Activated T-helper 17 cell treated with anti-CD3 and anti-CD28 coated beads, Interleukin-2, amount 50 U/mL, for 72 hours (primary cell): Measurements from ENCODE around the gene IL4I1. TPM values are rescaled to one million over a fixed set of nuclear protein-coding genes. Genes with fewer than 3 reads are reported as not detected.
A peak's percentile ranks its signal among the peaks of the same experiment; 100 is the strongest.

Experiments
- ATAC-seq: fragments of 150-1000 bp; cut with Tn5 transposase; replicated peaks from 2 replicates; pipeline ENCODE4 v1.10.0; 2021; ENCODE audit warnings: mild to moderate bottlenecking, moderate library complexity
- H3K27ac Mint-ChIP-seq: one replicate; pipeline ENCODE4 v1.8.0; 2022; ENCODE audit warnings: mixed read lengths
- H3K27me3 Mint-ChIP-seq: one replicate; pipeline ENCODE4 v1.8.0; 2022; ENCODE audit warnings: mixed read lengths
- H3K36me3 Mint-ChIP-seq: one replicate; pipeline ENCODE4 v1.8.0; 2022; ENCODE audit warnings: low read depth, mild to moderate bottlenecking, mixed read lengths
- H3K4me1 Mint-ChIP-seq: one replicate; pipeline ENCODE4 v1.8.0; 2022; ENCODE audit warnings: mixed read lengths
- H3K4me3 Mint-ChIP-seq: one replicate; pipeline ENCODE4 v1.8.0; 2022; ENCODE audit warnings: mild to moderate bottlenecking, mixed read lengths
- H3K9me3 Mint-ChIP-seq: one replicate; pipeline ENCODE4 v1.8.0; 2022; ENCODE audit warnings: mixed read lengths
- total RNA-seq, 2 donors: library from RNA; stranded (reverse); gene quantifications; one replicate each; pipeline ENCODE4 v1.2.3, GENCODE V29; 2022

Gene IL4I1
- total RNA-seq, 2 donors from 2014 or later = 42.0 to 177 TPM

DNA sequence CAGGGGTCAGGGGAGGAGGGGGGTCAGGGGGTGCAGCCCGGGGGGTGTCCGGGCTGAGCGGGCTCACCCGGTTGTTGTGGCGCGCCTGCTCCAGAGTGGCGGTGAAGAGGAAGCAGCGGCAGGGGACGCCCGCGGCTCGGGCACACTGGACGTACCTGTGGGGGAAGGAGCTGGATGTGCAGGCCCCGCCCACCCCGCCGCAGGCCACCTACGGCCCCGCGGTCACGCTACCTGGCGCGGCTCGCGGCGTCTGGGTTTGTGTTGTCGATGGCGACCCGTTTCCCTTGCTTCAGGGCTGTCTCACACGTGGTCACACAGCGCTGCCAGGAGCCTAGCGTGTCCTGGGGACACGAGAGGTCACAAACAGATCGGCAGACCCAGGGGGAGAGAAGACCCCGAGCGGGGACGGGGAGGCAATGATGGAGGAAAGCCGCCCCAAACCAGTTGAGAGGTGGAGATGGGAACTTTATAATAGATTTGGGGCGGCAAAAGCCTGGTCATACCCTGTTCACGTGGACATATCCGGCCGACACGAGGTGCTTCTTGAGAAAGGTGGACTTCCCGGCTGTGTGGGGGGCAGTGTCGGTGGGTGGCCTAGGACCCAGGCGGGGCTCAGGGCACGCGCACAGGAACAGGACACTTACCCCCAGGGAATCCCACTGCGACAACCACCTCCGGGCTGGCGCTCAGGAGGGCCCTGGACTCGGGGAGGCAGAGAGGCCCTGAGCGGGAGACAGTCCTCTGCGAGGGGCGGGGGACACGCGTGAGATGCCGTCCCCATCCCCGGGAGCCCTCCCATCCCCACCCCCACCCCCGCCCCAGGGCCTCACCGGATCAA is 34.9 kb downstream of the IL4I1 start:
- no peak for ATAC-seq
- Mint-ChIP-seq H3K27me3 (no peaks in the 10 kb centered on the region), H3K27ac (no peak overlapping the region), H3K9me3 (no peaks in the 10 kb centered on the region), H3K36me3 (peaks cover 85% of the 10 kb centered on the region), H3K4me1 (peaks cover 16% of the 10 kb centered on the region), H3K4me3 (no peak overlapping the region)

DNA sequence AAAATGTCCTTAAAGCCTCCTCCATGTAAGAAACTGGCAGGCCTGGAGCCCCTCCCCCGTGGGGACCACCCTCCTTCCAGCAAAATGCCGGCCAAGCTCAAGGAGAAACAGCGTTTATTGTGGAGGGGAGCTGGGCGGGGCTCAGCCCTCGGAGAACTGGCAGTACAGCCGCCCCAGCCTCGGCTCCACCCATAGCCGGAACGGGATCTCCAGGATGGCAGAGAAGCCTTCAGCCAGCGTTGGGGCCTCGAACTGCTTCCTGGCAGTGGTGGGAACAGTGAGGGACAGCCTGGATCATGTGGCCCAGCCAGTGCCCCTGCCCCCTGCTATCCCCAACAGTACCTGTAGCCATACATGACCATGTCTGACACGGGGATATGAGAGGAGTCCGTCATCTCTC is 35.6 kb downstream of the IL4I1 start:
- Mint-ChIP-seq H3K9me3 (no peaks in the 10 kb centered on the region), H3K27me3 (no peaks in the 10 kb centered on the region), H3K27ac (no peak overlapping the region), H3K36me3 (peaks cover 83% of the 10 kb centered on the region), H3K4me1 (peaks cover 10% of the 10 kb centered on the region), H3K4me3 (no peak overlapping the region)
- ATAC-seq = no peak

DNA sequence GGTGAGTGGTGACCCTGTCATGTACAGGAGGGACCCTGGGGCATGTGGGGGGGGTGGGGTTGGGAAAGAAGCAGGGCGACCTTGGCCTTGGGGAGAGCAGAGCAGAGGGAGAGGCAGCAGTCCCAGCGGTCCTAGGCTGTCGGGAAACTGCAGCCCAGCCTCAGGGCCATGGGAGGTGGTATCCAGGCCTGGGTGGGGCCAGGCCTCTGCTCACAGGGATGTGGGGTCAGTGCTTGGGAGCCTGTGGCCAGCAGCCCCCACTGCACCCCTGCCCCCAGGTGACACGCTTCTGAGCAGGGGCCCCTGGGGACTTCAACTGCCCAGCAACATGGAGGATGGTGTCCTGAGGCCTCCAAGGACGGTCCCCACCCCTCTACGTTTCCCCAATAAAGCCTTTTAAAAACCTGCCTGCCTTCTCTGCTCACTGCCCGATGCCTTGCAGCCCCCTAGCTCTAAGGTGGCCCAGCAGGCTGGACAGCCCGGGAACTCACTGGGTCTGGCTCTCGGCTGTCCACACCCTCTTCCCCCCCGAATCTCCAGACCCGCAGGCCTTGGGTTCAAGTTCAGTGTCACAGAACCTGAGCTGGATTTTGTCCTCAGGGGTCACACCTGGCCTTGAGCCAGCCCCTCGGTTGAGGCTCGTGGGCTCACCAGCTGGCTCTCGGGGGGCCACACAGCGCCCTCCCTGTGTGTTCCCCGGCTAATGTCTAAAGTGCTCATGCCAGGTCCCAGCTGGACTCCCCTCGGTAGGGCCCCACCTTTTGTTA is 36.2 kb downstream of the IL4I1 start:
- Mint-ChIP-seq H3K27me3 (no peaks in the 10 kb centered on the region), H3K36me3 (peaks cover 83% of the 10 kb centered on the region), H3K27ac (no peak overlapping the region), H3K4me1 (peaks cover 4% of the 10 kb centered on the region), H3K4me3 (no peak overlapping the region), H3K9me3 (no peaks in the 10 kb centered on the region)
- ATAC-seq = no peak

DNA sequence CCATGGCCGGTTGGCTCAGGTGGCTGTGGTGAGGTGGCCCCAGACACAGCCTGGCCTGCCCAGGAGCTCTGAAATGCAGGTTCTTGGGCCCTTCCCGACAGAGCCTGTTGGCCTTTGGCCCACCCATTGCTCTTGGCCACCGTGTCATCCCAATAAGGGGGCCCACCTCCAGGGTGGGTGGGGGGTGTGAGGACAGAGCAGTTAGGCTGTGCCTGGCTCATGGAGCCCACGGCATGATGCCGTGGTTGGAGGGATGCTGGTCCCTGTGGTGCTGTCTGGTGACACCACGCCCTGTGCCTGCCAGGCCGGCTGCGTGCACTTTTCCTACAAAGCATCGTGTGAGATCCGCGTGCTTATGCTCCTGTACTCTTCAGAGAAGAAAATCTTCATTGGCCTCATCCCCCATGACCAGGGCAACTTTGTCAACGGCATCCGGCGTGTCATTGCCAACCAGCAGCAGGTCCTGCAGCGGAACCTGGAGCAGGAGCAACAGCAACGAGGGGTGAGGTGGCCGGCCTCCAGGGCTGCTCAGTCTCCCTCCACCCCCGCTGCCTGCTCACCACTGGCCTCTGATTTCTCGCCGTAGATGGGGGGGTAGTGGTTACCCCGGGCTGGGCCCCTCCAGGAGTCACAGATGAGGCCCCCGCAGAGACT is 36.9 kb downstream of the IL4I1 start:
- no peaks in the 10 kb centered on the region for H3K9me3 Mint-ChIP-seq
- H3K36me3 Mint-ChIP-seq = peaks cover 81% of the 10 kb centered on the region
- ATAC-seq = no peak
- H3K27ac Mint-ChIP-seq = no peak overlapping the region
- H3K4me3 Mint-ChIP-seq = no peak overlapping the region
- no peaks in the 10 kb centered on the region for H3K27me3 Mint-ChIP-seq
- peaks cover 4% of the 10 kb centered on the region for H3K4me1 Mint-ChIP-seq

DNA sequence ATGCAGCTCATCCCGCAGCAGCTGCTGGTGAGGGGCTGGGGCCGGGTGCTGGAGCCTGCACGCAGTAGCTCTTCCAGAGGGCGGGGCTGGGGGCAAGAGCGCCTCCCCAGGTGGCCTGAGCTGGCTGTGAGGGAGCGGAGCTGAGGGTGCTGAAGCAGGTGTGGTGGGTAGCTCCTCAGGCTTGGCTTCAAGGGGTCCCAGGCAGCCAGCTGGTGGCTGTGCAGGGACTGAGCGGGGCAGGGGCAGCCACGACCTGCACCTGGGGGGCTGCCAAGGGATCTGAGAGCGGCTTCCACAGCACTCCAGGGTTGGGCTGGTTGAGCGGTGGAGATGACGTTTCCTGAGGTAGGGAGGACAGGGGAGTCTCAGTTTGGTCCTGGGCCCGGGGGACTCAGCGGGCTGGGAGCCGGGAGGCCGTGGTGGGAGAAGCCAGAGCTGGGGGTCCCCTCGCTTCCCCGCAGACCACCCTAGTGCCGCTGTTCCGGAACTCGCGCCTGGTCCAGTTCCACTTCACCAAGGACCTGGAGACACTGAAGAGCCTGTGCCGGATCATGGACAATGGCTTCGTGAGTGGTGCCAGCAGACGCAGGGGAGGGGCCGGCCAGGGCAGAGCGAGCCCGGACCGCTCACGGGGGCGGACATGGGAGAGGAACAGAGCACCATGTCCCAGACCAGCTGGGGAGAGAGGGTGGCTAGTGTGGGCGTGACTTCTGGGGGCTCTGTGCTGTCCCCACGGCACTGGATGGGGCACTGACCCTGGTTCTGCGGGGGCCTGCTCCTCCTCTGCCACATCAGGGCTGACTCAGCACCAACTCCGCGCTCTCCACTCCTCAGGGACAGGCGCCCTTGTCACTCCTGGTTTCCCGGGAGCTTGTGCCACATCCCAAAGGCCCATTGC is 38.4 kb downstream of the IL4I1 start:
- H3K9me3 Mint-ChIP-seq = no peaks in the 10 kb centered on the region
- H3K4me3 Mint-ChIP-seq = no peak overlapping the region
- peaks cover 3% of the 10 kb centered on the region for H3K4me1 Mint-ChIP-seq
- peaks cover 67% of the 10 kb centered on the region for H3K36me3 Mint-ChIP-seq
- H3K27ac Mint-ChIP-seq = no peak overlapping the region
- no peaks in the 10 kb centered on the region for H3K27me3 Mint-ChIP-seq
- no peak for ATAC-seq

DNA sequence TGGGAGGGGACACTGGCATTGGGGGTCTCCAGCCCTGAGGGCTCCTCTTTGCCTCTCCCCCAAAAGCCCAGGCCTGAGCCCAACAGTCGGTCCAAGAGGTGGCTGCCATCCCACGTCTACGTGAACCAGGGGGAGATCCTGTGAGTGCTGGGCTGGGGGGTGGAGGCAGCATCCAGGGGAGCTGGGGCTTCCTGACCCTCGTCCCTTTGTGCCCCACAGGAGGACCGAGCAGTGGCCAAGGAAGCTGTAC is 38.9 kb downstream of the IL4I1 start:
- Mint-ChIP-seq H3K36me3 (peaks cover 63% of the 10 kb centered on the region), H3K4me1 (peaks cover 1% of the 10 kb centered on the region), H3K9me3 (no peaks in the 10 kb centered on the region), H3K4me3 (no peak overlapping the region), H3K27me3 (no peaks in the 10 kb centered on the region), H3K27ac (no peak overlapping the region)
- no peak for ATAC-seq

DNA sequence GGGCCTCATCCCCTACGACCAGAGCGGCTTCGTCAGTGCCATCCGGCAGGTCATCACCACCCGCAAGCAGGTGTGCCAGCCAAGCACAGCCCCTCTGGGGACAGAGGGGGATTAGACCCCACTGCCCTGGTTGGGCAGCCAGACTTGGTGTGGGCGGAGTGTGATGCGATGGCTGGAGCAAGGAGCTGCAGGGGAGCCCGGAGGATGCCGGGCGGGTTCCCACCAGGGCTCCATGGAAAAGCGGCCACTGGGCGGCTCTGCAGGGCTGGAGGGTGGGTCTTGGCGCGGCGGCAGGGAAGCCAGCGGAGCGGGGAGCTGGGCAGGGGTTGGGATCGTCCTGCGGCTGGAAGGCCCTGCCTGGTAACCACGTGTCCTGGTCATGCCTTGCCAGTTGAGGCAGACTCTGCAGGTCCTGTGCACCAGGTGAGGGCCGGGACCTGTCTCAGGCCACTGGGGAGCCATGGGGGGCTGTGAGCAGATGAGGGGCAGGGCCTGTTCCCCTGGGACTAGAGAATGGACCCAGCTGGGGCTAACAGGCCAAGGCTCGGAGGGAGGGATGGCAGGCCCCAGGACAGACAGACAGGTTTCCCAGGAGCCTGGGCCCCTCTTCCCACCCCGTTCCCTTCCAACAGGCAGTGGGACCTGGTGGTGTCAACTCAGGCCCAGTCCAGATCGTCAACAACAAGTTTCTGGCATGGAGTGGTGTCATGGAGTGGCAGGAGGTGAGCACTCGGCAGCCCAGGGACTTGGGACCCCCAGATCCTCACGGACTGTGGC is 39.4 kb downstream of the IL4I1 start:
- Mint-ChIP-seq H3K27ac (no peak overlapping the region), H3K36me3 (peaks cover 68% of the 10 kb centered on the region), H3K27me3 (no peaks in the 10 kb centered on the region), H3K9me3 (no peaks in the 10 kb centered on the region), H3K4me1 (peaks cover 6% of the 10 kb centered on the region), H3K4me3 (no peak overlapping the region)
- ATAC-seq = no peak

DNA sequence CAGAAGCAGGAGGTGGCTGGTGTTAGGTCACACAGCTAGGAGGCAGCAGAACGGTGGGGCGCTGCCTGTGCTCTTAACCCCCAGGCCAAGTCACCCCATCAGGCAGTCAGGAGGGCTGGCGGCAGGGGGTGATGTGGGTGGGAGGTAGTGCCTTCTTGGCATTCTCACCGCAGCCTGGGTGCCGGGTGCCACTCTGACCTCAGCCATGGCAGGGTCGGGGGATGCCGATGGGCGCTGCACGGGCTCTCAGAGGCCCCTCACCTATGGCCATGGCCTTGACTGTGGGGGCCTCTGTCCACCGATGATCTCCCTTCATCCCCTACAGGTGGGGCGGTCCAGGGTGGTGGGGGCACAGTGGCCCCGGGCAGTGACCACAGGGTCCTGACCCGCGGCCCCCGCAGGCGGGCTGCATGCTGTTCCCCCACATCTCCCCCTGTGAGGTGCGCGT is 40.1 kb downstream of the IL4I1 start:
- Mint-ChIP-seq H3K4me1 (peaks cover 9% of the 10 kb centered on the region), H3K27ac (no peak overlapping the region), H3K36me3 (peaks cover 68% of the 10 kb centered on the region), H3K9me3 (no peaks in the 10 kb centered on the region), H3K27me3 (no peaks in the 10 kb centered on the region), H3K4me3 (no peak overlapping the region)
- no peak for ATAC-seq

DNA sequence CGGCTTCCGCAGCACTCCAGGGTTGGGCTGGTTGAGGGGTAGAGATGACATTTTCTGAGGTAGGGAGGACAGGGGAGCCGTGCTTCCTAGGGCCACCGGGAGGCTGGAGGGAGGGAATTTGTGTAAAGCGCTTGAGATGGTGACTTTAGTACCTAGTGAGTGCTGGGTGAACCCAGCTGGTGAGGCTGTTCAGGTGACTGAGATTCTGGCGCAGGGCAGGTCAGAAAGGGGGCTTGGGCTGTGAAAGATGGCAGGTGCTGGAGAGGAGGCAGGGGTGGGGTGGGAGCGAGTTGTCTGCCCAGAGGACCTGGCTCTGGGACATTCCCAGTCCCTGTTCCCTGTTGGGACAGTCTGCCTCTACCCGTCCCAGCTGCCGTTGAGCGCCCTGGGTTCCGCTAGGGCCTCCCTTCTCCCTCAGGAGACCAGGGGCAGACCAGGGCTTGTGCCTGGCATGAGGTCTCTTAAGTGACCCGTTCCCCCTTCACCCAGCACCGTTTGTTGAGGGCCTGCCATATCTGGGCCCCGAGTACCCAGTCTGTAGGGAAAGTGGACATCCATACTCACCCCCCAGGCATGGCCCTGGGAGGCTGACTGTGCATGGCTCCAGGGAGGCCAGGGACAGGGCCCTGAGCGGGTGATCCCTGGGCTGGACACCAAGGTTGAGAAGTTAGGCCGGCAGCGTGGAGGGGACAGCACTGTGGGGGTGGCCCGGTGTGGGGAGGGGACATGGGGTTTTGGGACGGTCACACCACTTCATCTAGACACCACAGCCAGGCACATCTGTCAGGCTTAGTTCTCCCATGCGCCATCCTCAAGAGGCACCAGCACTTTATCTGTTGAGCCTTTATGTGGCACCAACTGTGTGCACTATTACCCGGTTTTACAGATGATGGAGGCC is 40.8 kb downstream of the IL4I1 start:
- H3K27me3 Mint-ChIP-seq = no peaks in the 10 kb centered on the region
- peaks cover 9% of the 10 kb centered on the region for H3K4me1 Mint-ChIP-seq
- peak overlapping the region; percentile 48 for H3K27ac Mint-ChIP-seq
- peaks cover 63% of the 10 kb centered on the region for H3K36me3 Mint-ChIP-seq
- no peak for ATAC-seq
- H3K4me3 Mint-ChIP-seq = no peak overlapping the region
- H3K9me3 Mint-ChIP-seq = no peaks in the 10 kb centered on the region

DNA sequence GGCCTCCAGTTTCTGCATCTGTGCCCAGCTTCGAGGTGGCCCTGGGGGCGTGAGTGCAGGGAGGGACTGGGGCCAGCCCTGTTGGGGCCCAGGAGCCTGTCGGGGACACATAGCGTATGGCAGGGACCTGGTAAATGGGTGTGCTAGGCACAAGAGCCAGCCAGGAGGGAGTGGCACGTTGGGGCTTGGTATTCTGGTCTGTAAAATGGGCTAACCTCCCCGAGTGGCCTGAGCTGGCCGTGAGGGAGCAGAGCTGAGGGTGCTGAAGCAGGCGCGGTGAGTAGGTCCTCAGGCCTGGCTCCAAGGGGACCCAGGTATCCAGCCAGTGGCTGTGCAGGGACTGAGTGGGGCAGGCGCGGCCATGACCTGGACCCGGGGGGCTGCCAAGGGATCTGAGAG is 41.4 kb downstream of the IL4I1 start:
- peaks cover 63% of the 10 kb centered on the region for H3K36me3 Mint-ChIP-seq
- no peak for ATAC-seq

DNA sequence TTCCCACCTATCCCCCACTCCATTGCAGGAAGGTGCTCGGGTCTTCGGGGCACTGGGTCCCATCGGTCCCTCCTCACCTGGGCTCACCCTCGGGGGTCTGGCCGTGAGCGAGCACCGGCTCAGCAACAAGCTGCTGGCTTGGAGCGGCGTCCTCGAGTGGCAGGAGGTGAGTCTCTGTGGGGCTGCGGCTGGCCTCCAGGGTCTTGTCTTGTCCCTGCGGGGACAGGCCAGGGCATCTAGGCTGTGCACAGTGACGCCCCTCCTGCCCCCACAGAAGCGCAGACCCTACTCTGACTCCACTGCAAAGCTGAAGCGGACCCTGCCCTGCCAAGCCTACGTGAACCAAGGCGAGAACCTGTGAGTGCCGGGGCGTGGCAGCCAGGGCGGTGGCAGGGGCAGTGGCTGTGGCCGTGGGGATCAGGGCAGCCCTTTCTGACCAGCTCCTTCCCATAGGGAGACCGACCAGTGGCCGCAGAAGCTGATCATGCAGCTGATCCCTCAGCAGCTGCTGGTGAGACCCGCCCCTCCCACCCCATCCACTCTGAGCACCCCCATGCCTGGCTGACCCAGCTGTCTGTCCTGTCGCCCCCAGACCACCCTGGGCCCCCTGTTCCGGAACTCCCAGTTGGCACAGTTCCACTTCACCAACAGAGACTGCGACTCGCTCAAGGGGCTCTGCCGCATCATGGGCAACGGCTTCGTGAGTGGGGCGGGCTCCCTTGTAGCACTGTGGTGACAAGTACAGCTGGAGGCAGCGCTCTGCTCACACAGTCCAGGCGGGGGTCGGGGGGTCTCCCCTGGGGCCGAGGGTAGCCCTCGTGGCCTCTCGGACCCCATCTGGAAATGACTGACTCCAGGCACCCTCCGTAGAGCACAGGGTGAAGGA is 42.1 kb downstream of the IL4I1 start:
- no peak for ATAC-seq
- H3K36me3 Mint-ChIP-seq = peaks cover 58% of the 10 kb centered on the region
- peaks cover 16% of the 10 kb centered on the region for H3K4me1 Mint-ChIP-seq
- H3K4me3 Mint-ChIP-seq = no peak overlapping the region
- H3K27ac Mint-ChIP-seq = no peak overlapping the region
- no peaks in the 10 kb centered on the region for H3K27me3 Mint-ChIP-seq
- H3K9me3 Mint-ChIP-seq = no peaks in the 10 kb centered on the region

More for the DNA sequence above, 41.4 kb downstream of the IL4I1 start:
- Mint-ChIP-seq H3K4me1 (peaks cover 10% of the 10 kb centered on the region), H3K27ac (peak overlapping the region; percentile 48), H3K4me3 (no peak overlapping the region), H3K27me3 (no peaks in the 10 kb centered on the region), H3K9me3 (no peaks in the 10 kb centered on the region)

DNA sequence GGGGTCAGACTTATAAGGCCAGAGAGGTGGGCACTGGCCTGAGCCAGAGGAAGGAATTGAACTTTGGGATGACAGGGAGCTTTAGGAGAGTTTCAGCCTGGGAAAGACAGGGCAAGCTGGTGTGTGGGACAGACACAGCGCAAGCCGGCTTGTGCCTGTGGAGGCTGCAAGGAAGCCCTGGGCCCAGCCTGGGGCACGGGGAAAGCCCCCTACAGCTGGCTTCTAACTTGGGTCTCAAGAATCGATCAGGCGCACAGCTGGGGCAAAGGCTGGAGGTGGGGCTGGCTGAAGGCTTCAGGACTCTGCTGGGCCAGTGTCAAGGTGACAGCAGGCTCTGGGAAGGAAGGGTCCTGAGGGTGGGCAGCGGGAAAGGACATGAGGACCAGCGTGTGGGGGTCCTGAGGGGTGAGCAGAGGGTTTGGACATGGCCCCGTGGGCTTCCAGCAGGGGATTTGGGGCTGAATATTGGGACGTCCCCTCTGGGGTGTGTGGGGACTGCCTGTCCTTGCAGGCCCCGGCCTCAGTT is 42.8 kb downstream of the IL4I1 start:
- Mint-ChIP-seq H3K4me1 (peaks cover 21% of the 10 kb centered on the region), H3K27me3 (no peaks in the 10 kb centered on the region), H3K36me3 (peaks cover 54% of the 10 kb centered on the region), H3K4me3 (no peak overlapping the region), H3K27ac (no peak overlapping the region), H3K9me3 (no peaks in the 10 kb centered on the region)
- no peak for ATAC-seq
